ENCODE results near the gene MAPK12. TPM values are rescaled to one million over a fixed set of nuclear protein-coding genes. Genes with fewer than 3 reads are reported as not detected.

The MAPK12 gene
- total RNA-seq, 1 experiment from 2014 or later = 86.7 TPM

- peaks cover 28% of the 10 kb centered on the region for H3K79me2 ChIP-seq (ENCODE audit: insufficient read depth, low read length)
Observed at GRCh38 chr22:50262973-50263617, 1.6 kb upstream of the MAPK12 start.

More at GRCh38 chr22:50262973-50263617, 1.6 kb upstream of the MAPK12 start:
- Histone ChIP-seq H3K27me3 (ENCODE audit: insufficient read depth, low read length) (no peaks in the 10 kb centered on the region), H3K4me3 (replicated peaks in 1 of 2; ENCODE audit: low read depth in 1 of 2, low read length in 2 of 2) (peak overlapping the region in 1 of 2 experiments; percentile 90; a peak in 2 of 4 replicates), H3K4me1 (ENCODE audit: control insufficient read depth in 1 of 2, insufficient read depth in 2 of 2, low read length in 2 of 2) (peaks cover 20 to 32% of the 10 kb centered on the region in 2 experiments), H2AFZ (ENCODE audit: low read depth, low read length, poor library complexity, severe bottlenecking) (no peak overlapping the region), H3K9me2 (ENCODE audit: insufficient read depth) (no peaks in the 10 kb centered on the region), H3K9ac (ENCODE audit: low read length) (peak overlapping the region; percentile 94), H3K36me3 (ENCODE audit: control insufficient read depth in 1 of 2, insufficient read depth in 2 of 2, low read length in 2 of 2) (no peaks in the 10 kb centered on the region; a peak in 1 of 4 replicates), H3K27ac (ENCODE audit: low read depth, low read length) (peak overlapping the region; percentile 83), H3K9me3 (ENCODE audit: control insufficient read depth in 1 of 2, insufficient read depth in 1 of 2, low read depth in 1 of 2, low read length in 2 of 2) (no peaks in the 10 kb centered on the region), H3K4me2 (ENCODE audit: low read length) (peak overlapping the region; percentile 95), H4K20me1 (ENCODE audit: insufficient read depth) (no peaks in the 10 kb centered on the region)
- DNase-seq (ENCODE audit: low read depth, low spot score) = no peak
- intact Hi-C loops (cut with micrococcal nuclease) = no loop called here
- no peak for TF ChIP-seq ZNF274 (IDR thresholded peaks at IDR 0.05; ENCODE audit: low read depth, low read length)
- no peak for TF ChIP-seq YY1 (IDR thresholded peaks at IDR 0.05; ENCODE audit: extremely low read depth, insufficient replicate concordance, low read depth, low read length)
- TF ChIP-seq CEBPB (IDR thresholded peaks at IDR 0.05; ENCODE audit: low read depth) = no peak
- no peak for TF ChIP-seq ATF3 (IDR thresholded peaks at IDR 0.05)
- no peak for TF ChIP-seq FOSL1 (IDR thresholded peaks at IDR 0.05; ENCODE audit: low read depth)
- no peak for TF ChIP-seq JUND (IDR thresholded peaks at IDR 0.05)
- no peak for TF ChIP-seq POLR2AphosphoS5 (IDR thresholded peaks at IDR 0.05; ENCODE audit: low read depth, low read length)
- no peak for TF ChIP-seq EZH2phosphoT487 (IDR thresholded peaks at IDR 0.05; ENCODE audit: borderline replicate concordance)
- TF ChIP-seq CBX3 (IDR thresholded peaks at IDR 0.05; ENCODE audit: low read depth) = no peak
- no peak for TF ChIP-seq ELF1 (IDR thresholded peaks at IDR 0.05; ENCODE audit: borderline replicate concordance, low read depth)
- TF ChIP-seq REST (IDR thresholded peaks at IDR 0.05; ENCODE audit: low read depth) = no peak
- no peak for TF ChIP-seq SP1 (IDR thresholded peaks at IDR 0.05; ENCODE audit: low read depth)
- TF ChIP-seq SRF (IDR thresholded peaks at IDR 0.05; ENCODE audit: low read depth) = no peak
- TF ChIP-seq ZFX (IDR thresholded peaks at IDR 0.05) = no peak
- TF ChIP-seq CTCF (IDR thresholded peaks at IDR 0.05 in 2 of 3, conservative IDR thresholded peaks at IDR 0.05 in 1 of 3; ENCODE audit: borderline replicate concordance in 1 of 3, insufficient read depth in 1 of 3, low read depth in 2 of 3, low read length in 2 of 3) = no peak
- no peak for TF ChIP-seq POLR2A (IDR thresholded peaks at IDR 0.05; ENCODE audit: borderline replicate concordance, extremely low read depth, insufficient read depth, insufficient read length)
- TF ChIP-seq MAX (IDR thresholded peaks at IDR 0.05) = no peak
- RAD21 ChIA-PET (ENCODE audit: low non-redundant PET in 1 of 2, low total read pairs in 2 of 2, uncharacterized antibody in 2 of 2, unreplicated experiment in 2 of 2) = interaction anchor here in 1 of 2 experiments (1.5 kb wide), 1 partner anchor 79 kb away, joined by 4 read pairs; no protein-coding TSS in a partner anchor
- POLR2A ChIA-PET = interaction anchor here (0.6 to 1.2 kb wide), 3 partner anchors 8 to 86 kb away, joined by 3 to 4 read pairs (median 4); no protein-coding TSS in a partner anchor
- no peak for ATAC-seq
- BruUV-seq (replicated peaks) = no TSS peak
- CTCF ChIA-PET = interaction anchor here (0.8 to 1.4 kb wide), 3 partner anchors 11 to 79 kb away, joined by 3 to 7 read pairs (median 4); partner anchors contain the start of gene HDAC10
